Lower leg skin (tissue), 3 donors: ENCODE measurements around the gene TMEM132A.

Source experiments
- POLR2A ChIP-seq, 2 donors: fragments of 450-650 bp; IDR thresholded peaks; one replicate each; pipeline ENCODE4 v1.6.1; 2016 to 2017; ENCODE audit warnings: antibody characterized with exemption in 2 of 2, mild to moderate bottlenecking in 1 of 2, moderate library complexity in 1 of 2
- TF ChIP-seq, protein P1 (sequence below), 3 donors: fragments of 450-650 bp; IDR thresholded peaks; one replicate each; pipeline ENCODE4 v1.5.1; 2016; ENCODE audit warnings: antibody characterized with exemption in 3 of 3, mild to moderate bottlenecking in 3 of 3, moderate library complexity in 2 of 3

DNA sequence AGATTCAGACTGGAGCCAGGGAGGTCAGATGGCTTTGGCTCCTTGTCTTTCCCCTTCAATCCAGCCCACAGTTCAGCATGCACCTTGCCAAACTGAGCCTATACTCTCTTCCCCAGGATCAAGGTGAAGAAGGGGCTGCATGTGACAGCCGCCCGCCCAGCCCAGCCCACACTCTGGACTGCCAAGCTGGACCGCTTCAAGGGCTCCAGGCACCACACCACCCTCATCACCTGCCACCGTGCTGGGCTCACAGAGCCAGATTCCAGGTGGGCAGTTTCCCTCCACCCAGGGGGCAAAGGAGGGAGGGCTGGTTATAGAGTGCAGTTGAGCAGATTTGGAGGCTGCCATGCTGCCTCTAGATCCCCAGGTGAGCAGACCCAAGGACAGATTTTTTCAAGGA lies 6.1 kb downstream of the TMEM132A start:
- TF ChIP-seq, protein P1, sequence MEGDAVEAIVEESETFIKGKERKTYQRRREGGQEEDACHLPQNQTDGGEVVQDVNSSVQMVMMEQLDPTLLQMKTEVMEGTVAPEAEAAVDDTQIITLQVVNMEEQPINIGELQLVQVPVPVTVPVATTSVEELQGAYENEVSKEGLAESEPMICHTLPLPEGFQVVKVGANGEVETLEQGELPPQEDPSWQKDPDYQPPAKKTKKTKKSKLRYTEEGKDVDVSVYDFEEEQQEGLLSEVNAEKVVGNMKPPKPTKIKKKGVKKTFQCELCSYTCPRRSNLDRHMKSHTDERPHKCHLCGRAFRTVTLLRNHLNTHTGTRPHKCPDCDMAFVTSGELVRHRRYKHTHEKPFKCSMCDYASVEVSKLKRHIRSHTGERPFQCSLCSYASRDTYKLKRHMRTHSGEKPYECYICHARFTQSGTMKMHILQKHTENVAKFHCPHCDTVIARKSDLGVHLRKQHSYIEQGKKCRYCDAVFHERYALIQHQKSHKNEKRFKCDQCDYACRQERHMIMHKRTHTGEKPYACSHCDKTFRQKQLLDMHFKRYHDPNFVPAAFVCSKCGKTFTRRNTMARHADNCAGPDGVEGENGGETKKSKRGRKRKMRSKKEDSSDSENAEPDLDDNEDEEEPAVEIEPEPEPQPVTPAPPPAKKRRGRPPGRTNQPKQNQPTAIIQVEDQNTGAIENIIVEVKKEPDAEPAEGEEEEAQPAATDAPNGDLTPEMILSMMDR (IDR thresholded peaks at IDR 0.05): no peak
- TF ChIP-seq POLR2A (IDR thresholded peaks at IDR 0.05): no peak
